Spleen (tissue), 7 donors: ENCODE data around the gene FBXO28.

Experiments used
- CTCF ChIP-seq, 11 experiments: fragments of 200-600 bp in 7 of 11; fragments of 450-650 bp in 4 of 11; sonication (generic) in 4 of 11; IDR thresholded peaks in 8 of 11; conservative IDR thresholded peaks in 3 of 11; 1 replicate in 7 of 11; 2 replicates in 4 of 11; pipeline versions ENCODE4 v1.4.0 to v1.8.0; 2016 to 2021; ENCODE audit warnings: antibody characterized with exemption in 11 of 11, inconsistent platforms in 4 of 11, mild to moderate bottlenecking in 1 of 11
- POLR2A ChIP-seq, 3 donors: fragments of 450-650 bp; IDR thresholded peaks; one replicate each; pipeline ENCODE4 v1.5.1; 2017; ENCODE audit warnings: antibody characterized with exemption in 3 of 3, mild to moderate bottlenecking in 1 of 3
- POLR2AphosphoS5 ChIP-seq, 3 donors: sonication (generic); formaldehyde crosslinking; IDR thresholded peaks; one replicate each; pipeline ENCODE4 v1.5.1; 2017; ENCODE audit warnings: antibody characterized with exemption in 3 of 3
- donor health status: DM: no; HTN: no; CAD: no; lungs with moderate emphysema.
- donor health status: DM: no; HTN: no; CAD: no.
- donor health status: DM: no; HTN: no; CAD: no.

DNA sequence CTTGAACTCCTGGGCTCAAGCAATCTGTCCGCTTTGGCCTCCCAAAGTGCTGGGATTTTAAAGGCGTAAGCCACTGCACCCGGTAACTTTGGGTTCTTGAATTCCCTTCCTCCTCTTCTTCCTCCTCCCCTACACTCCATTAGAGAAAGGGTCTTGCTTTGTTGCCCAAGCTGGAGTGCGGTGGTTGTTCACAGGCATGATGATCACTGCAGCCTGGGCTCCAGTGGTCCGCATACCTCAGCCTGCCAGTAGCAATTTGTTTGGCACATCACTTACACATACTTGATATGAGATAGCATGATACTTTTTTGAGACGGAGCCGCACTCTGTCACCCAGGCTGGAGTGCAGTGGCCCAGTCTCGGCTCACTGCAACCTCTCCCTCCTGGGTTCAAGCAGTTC, 71.3 kb downstream of the FBXO28 start:
- TF ChIP-seq CTCF (IDR thresholded peaks at IDR 0.05 in 8 of 11, conservative IDR thresholded peaks at IDR 0.05 in 3 of 11) (no peak), POLR2AphosphoS5 (IDR thresholded peaks at IDR 0.05) (no peak), POLR2A (IDR thresholded peaks at IDR 0.05) (no peak)
